Measurements from ENCODE around the gene BMPER. TPM values are rescaled to one million over a fixed set of nuclear protein-coding genes. Genes with fewer than 3 reads are reported as not detected.

BMPER gene
- total and polyA plus RNA-seq, 2 experiments from 2014 or later = 4.5 to 6.3 TPM

- no peak overlapping the region for H3K4me3 ChIP-seq
- TF ChIP-seq EZH2phosphoT487 (IDR thresholded peaks at IDR 0.05; ENCODE audit: low read depth, severe bottlenecking, unreplicated experiment) (no peak), EZH2 (IDR thresholded peaks at IDR 0.05; ENCODE audit: borderline replicate concordance) (no peak)
- no peaks in the 10 kb centered on the region for H3K27me3 ChIP-seq
- no peak for DNase-seq (ENCODE audit: low spot score)
- no peak overlapping the region for H3K4me2 ChIP-seq
- H3K36me3 ChIP-seq (replicated peaks; ENCODE audit: insufficient read depth, low read depth) = no peaks in the 10 kb centered on the region
- WGBS (ENCODE audit: low lambda C conversion rate, missing lambda C conversion rate) = 90% methylated on average over 5 of the region's 5 CpGs
- no peaks in the 10 kb centered on the region for H3K79me2 ChIP-seq
- no peaks in the 10 kb centered on the region for H3K9me2 ChIP-seq (replicated peaks; ENCODE audit: insufficient read depth)
- no peak overlapping the region for H3K27ac ChIP-seq
- no peaks in the 10 kb centered on the region for H3K9me3 ChIP-seq (ENCODE audit: low read depth)
- no peaks in the 10 kb centered on the region for H4K20me1 ChIP-seq (ENCODE audit: insufficient read depth, poor library complexity, severe bottlenecking)
- H2AFZ ChIP-seq = no peak overlapping the region
- H3K4me1 ChIP-seq (ENCODE audit: insufficient read depth) = no peaks in the 10 kb centered on the region
Measured at GRCh38 chr7:33923440-33924229, 18.3 kb downstream of the BMPER start.

GRCh38 chr7:33926535-33926934, 21.2 kb downstream of the BMPER start:
- Histone ChIP-seq H3K9me3 (ENCODE audit: low read depth) (no peaks in the 10 kb centered on the region), H3K9me2 (replicated peaks; ENCODE audit: insufficient read depth) (no peaks in the 10 kb centered on the region), H3K4me2 (no peak overlapping the region), H3K27ac (no peak overlapping the region), H3K36me3 (replicated peaks; ENCODE audit: insufficient read depth, low read depth) (no peaks in the 10 kb centered on the region), H2AFZ (no peak overlapping the region), H3K79me2 (no peaks in the 10 kb centered on the region), H3K4me1 (ENCODE audit: insufficient read depth) (no peaks in the 10 kb centered on the region), H3K27me3 (no peaks in the 10 kb centered on the region), H3K4me3 (no peak overlapping the region), H4K20me1 (ENCODE audit: insufficient read depth, poor library complexity, severe bottlenecking) (no peaks in the 10 kb centered on the region)
- WGBS (ENCODE audit: low lambda C conversion rate, missing lambda C conversion rate) = 78% methylated on average over 3 of the region's 3 CpGs
- DNase-seq (ENCODE audit: low spot score) = no peak
- TF ChIP-seq EZH2 (IDR thresholded peaks at IDR 0.05; ENCODE audit: borderline replicate concordance) = no peak
- no peak for TF ChIP-seq CTCF (IDR thresholded peaks at IDR 0.05; ENCODE audit: poor library complexity)
- TF ChIP-seq EZH2phosphoT487 (IDR thresholded peaks at IDR 0.05; ENCODE audit: low read depth, severe bottlenecking, unreplicated experiment) = no peak

GRCh38 chr7:33928986-33929385, 23.6 kb downstream of the BMPER start:
- no peak overlapping the region for H3K4me2 ChIP-seq
- no peak for DNase-seq (ENCODE audit: low spot score)
- H3K36me3 ChIP-seq (replicated peaks; ENCODE audit: insufficient read depth, low read depth) = no peaks in the 10 kb centered on the region
- no peaks in the 10 kb centered on the region for H3K9me3 ChIP-seq (ENCODE audit: low read depth)
- H3K27ac ChIP-seq = no peak overlapping the region
- H3K79me2 ChIP-seq = no peaks in the 10 kb centered on the region
- H4K20me1 ChIP-seq (ENCODE audit: insufficient read depth, poor library complexity, severe bottlenecking) = no peaks in the 10 kb centered on the region
- no peaks in the 10 kb centered on the region for H3K27me3 ChIP-seq
- no peaks in the 10 kb centered on the region for H3K9me2 ChIP-seq (replicated peaks; ENCODE audit: insufficient read depth)
- TF ChIP-seq EZH2phosphoT487 (IDR thresholded peaks at IDR 0.05; ENCODE audit: low read depth, severe bottlenecking, unreplicated experiment) (no peak), CTCF (IDR thresholded peaks at IDR 0.05; ENCODE audit: poor library complexity) (no peak), EZH2 (IDR thresholded peaks at IDR 0.05; ENCODE audit: borderline replicate concordance) (no peak)
- H3K4me3 ChIP-seq = no peak overlapping the region
- H2AFZ ChIP-seq = no peak overlapping the region
- H3K4me1 ChIP-seq (ENCODE audit: insufficient read depth) = no peaks in the 10 kb centered on the region
- WGBS (ENCODE audit: low lambda C conversion rate, missing lambda C conversion rate) = 91% methylated on average over 7 of the region's 7 CpGs

GRCh38 chr7:33932221-33932620, 26.9 kb downstream of the BMPER start:
- Histone ChIP-seq H3K9me3 (ENCODE audit: low read depth) (no peaks in the 10 kb centered on the region), H3K4me2 (no peak overlapping the region), H4K20me1 (ENCODE audit: insufficient read depth, poor library complexity, severe bottlenecking) (no peaks in the 10 kb centered on the region), H3K27me3 (no peaks in the 10 kb centered on the region), H3K36me3 (replicated peaks; ENCODE audit: insufficient read depth, low read depth) (no peaks in the 10 kb centered on the region), H3K4me3 (no peak overlapping the region), H3K27ac (no peak overlapping the region), H2AFZ (no peak overlapping the region), H3K4me1 (ENCODE audit: insufficient read depth) (no peaks in the 10 kb centered on the region), H3K9me2 (replicated peaks; ENCODE audit: insufficient read depth) (no peaks in the 10 kb centered on the region), H3K79me2 (no peaks in the 10 kb centered on the region)
- no peak for TF ChIP-seq EZH2phosphoT487 (IDR thresholded peaks at IDR 0.05; ENCODE audit: low read depth, severe bottlenecking, unreplicated experiment)
- no peak for TF ChIP-seq EZH2 (IDR thresholded peaks at IDR 0.05; ENCODE audit: borderline replicate concordance)
- TF ChIP-seq CTCF (IDR thresholded peaks at IDR 0.05; ENCODE audit: poor library complexity) = no peak
- no peak for DNase-seq (ENCODE audit: low spot score)
- 78% methylated on average over 5 of the region's 5 CpGs for WGBS (ENCODE audit: low lambda C conversion rate, missing lambda C conversion rate)
